Stimulated activated CD4-positive, alpha-beta T cell treated with anti-CD3 and anti-CD28 coated beads, Interleukin-4, amount 100 ng/mL, for 1 hour (primary cell): Measurements from ENCODE around the gene TXNDC2.
A peak's percentile ranks its signal among the peaks of the same experiment; 100 is the strongest.

Source experiments
- DNase-seq: peaks from one replicate; pipeline ENCODE4 v3.0.0-alpha.2; 2020

The TXNDC2 gene

DNA sequence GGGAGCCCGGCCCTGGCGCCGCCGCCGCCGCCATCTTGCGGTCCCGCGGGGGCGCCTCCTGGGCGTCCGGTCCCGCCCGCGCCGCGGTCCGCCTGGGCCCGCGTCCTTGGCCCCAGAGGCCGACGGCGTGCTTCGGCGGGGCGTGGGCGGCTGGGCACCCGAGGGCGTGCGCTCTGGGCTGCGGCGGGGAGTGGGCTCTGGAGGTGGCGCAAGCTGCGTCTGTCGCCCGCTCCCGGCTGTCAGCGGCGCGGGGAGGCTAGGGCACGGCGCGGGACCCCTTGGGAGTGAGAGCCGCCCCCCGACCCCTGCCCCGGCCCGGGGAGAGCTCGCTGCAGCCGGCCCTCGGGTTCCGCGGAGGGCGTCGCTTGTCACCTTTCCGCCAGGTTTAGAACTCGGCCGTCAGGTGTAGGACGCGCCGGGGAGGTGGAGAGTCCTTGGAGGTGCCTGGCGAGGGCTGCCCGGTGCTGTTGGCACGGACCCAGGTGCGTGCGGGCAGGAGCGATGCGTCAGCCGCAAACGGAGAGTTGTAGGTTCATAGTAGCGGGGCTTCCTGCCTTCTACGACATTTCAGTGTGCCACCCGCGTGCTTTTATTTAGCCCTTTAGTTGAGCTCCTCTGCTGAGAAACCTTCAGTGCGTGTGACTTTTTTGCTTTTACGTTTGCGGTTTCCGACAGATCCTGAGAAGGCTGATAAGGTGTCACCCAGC, 29.0 kb downstream of the TXNDC2 start:
- DNase-seq: peak; percentile 79

DNA sequence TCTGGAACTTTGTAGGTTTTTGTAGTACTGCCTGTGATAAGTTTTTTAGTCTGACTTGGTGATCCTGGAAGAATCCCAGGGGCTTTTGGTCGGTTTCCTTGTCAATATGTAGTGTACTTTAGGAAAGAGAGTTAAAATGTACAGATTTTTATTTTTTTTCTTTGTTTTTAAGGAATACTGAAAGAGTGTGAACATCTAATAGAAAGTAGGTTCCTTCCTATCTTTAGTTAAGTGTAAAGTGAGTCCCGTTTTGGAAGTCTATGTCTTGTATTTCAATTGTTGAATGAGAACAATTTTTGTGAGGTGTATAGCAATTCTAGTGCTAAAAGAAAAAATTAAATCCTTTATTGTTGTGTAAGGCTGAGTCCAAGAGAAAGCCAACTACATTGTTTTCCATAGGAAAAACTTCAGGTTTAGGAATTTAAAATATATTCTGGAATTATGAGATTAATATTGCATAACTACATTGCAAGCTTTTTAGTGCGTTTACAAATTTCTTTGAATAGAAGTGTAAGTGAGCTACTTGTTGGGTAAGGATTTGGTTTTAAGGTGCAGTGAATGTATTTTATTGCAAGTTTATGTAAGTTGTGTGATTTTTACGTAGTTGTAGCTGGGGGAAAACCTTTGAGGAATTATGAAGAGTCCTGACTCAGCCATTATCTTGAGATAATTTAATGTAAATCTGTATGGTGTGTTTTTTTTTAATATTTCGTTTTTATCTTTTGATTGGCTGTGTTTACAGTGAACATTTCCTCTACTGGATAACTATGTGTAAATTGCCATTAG, 29.7 kb downstream of the TXNDC2 start:
- no peak for DNase-seq

DNA sequence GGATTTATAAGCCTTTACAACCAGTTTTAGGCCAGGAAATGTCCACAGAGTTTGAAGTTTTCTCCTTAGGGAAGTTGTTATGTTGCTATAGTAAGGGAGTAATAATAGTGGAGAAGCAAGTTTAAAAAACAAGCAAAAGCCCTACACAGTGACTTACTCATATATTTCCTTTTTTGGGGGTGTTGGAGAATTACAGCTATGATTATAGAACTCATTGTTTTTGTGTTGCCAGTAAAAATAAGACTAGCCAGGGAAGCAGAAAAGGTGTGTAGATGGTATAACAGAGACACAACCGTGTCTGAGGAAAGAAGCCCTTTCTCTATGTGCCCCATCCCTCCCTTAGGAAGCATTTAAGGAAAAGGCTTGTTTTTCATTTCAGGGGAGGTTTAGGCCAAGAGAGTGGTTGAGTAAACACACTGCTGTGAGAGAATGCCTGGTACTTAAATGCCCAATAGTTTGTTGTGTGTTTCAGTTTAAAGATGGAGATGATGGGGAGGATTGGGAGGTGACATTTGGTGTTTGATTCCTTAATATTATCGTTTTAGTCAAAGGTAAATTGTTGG, 30.4 kb downstream of the TXNDC2 start:
- DNase-seq: no peak

DNA sequence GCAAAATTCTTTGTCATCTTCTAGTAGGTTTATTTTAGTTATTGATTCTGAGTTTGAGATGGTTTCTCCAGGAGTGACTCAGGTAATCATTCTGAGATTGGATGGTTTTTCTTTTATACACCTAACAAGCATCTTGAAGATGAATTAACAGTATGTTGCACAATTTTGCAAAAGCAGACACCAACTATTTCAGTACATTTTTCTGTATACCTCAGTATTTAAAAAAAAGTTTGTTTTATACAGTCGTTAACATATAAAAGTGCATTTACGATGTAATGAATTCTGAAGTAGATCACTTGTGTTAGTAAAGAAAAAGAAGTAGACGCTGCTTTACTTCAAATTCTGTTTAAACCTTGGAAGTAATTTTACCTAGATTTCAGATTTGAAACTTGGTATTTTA, 31.0 kb downstream of the TXNDC2 start:
- no peak for DNase-seq

DNA sequence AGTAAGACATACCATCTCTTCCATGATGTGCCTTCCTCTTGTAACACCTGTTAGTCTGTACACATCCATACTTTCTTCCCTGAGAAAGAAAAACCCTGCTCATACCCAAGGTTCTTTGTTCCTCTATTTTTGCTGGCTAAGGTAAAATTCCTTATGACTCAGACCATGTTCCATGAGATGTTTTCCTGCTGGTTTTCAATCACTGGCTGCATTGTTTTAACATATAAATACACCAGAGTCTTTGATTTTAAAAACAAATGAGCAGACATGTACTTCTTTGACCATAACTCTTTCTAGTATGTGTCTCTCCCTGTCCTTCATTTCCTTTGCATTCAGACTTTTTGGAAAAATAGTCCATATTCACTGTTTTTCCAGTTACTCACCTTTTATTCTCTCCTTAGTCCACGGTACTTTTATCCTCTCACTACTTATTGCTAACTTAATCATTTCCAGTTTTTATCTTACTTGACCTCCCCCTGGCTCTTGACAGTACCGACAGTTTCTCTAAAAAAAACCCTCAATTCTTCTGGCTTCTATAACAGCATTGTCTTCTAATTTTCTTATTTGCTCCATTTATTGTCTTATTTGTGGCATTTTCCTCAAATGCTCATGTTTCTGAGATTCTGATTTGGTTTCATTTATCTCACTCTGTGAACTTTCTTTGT, 32.4 kb downstream of the TXNDC2 start:
- DNase-seq: no peak

DNA sequence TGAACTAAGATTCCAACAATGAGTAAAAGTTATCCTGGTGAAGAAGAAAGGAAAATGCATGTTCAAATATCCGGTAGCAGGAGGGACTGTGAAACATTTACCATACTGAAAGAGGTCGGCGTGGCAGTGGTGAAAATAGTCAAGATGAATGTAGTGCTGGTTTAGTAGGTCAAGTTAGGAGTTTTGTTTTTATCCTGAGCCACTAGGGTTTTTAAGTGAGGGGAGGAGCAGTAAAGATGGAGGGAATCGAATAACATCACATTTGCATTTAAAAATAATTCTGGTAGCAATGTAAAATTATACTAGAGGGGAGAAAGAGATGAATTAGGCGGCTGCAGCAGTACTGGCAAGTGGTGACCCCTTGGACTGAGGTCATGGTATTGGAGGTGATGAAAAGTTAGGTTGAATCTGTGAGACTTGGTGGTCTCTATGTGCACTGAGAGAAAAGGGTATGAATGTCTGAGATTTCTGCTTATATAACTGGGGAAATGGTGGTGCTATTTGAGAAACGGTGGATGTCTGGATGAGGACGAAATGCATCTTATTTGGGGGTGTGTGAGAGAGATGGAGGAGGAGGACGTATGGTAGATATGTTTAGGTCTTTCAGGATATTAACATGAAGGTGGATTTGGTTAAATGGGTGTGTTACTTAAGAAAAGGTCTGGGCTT, 33.9 kb downstream of the TXNDC2 start:
- no peak for DNase-seq

DNA sequence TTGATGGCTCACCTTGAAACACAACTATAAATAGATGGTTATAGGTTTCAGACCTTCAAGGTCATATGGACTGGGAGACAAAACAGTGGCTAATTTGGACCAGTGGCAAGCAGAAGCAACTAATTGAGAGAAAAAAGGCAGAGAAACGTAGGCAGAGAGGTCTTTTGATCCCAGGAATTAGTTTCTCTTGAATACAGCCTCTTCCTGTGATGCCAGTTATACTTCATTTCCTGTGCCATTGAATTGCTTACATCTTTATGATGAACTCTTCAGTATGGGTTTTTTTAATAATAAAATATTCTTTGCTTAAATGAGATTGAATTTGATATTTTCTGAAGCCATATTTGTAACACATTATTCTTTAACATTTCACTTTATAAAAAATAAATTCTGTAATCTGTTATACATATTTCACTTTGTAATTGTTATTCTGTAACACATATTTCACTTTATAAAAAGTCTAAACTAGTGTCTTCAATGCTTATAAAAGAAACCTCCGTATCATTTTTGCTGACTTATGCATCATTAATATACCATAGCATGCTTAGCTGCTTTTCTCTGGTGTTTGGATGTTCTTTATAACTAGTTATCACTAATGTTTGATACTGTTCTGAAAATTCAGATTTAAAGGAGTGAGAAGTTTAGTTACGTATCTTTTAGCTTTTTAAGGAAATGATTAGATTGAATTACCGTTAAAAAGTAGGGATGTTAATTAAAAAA, 37.0 kb downstream of the TXNDC2 start:
- DNase-seq: no peak

DNA sequence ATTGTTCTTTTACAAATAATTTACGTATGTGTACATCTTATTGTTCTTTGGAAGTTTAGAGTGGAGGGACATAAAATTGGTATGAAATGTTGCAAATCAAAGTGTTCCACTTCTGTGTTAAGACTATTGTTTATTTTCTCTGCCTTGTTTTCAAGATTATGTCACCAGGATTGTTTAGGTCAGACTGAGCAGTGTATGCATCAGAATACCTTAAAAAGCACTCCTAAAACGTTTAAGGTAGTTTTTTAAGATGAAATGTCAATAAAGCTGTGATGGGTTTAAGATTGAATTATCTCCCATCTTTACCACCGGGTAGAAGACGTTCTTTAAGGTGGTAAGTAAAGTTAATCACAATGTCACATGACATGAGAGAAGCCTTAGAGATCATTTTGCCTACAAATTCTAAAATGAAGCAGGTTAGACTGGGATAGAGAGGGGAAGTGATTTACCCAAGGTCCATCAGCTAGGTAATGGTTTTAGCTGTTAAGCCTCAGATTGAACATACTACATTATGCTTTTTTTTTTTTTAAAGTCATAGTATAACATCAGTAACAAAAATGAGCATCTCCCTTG, 38.7 kb downstream of the TXNDC2 start:
- no peak for DNase-seq

DNA sequence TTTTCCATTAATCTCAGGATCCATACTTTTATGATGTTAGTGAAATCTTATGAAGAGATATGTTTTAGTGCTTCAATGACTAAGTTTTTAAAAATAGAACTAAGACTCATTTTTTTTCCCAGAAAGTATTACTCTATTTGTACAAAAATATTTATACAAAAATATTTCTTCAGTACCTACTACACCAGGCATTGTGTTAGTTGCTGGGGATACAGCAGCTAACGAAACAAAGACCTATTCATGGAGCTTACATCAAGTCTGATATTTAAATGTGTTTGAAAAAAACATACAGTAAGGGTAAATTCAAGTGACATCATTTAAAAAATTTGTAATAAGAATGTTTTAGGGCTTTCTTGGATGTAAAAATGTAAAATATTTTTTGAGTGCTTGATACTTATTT, 39.6 kb downstream of the TXNDC2 start:
- no peak for DNase-seq

DNA sequence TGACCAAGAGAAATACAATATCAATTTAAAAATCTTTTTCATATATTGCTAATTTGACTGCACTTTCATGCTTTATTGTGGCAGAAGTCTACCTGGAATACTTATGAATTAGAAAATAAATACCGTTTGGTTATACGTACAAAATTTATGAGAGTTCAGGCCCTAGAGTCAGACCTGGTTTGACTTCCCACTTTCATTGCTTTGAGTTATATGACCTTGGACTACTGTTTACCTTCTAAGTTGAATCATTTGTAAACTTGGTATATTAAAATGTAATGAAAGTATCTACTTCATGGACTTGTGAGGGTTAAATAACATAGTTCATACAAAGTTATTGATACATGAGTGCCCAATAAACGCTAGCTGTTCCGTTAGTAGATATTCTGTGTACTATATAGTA, 40.0 kb downstream of the TXNDC2 start:
- DNase-seq: no peak

DNA sequence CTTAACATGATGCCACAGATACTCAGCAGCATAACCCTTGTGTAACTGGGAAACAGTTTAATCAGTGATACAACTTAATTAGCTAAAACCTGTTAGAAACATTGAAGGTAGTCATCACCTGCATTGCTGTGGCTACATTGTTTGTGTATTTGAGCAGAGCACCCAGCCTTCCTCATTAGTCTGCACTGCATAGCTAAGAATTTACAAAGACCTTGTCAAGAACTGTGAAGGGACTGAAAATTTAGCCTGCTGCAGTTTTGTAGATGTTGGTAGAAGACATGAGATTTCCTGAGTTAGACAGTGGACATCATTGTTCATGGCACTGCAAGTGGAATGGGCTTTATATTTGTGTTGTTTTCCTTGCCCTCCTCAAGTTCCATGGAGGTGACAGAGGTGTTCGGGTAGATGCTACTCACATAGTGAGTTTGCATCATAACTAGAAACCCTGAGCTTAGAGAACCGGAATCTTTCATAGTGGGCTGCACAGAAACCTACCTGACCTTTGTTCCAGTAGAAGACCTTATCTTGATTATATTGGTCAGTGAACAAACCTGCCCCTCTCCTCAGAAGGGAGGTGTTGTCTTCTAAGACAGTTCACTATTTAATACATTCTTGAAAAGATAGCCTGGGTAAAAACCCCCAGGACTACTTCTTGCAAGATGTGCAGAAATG, 40.6 kb downstream of the TXNDC2 start:
- no peak for DNase-seq

DNA sequence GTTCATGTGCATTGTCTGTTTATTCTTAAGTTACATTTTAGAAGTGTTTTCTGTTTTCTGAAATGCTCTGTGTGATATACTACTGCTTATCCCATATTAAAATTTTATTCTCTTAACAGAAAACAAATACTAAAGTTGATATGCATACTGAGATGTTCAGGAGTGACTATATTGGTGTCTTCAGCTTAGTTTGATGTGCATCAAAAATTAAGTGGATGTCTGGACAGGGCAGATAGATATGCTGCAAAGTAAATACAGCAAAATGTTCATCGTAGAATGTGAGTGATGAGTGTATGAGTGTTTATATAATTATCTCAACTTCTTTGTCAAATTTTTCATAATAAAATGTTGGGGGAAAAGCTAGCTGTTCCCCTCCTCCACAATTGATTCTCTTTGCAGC, 41.2 kb downstream of the TXNDC2 start:
- no peak for DNase-seq

DNA sequence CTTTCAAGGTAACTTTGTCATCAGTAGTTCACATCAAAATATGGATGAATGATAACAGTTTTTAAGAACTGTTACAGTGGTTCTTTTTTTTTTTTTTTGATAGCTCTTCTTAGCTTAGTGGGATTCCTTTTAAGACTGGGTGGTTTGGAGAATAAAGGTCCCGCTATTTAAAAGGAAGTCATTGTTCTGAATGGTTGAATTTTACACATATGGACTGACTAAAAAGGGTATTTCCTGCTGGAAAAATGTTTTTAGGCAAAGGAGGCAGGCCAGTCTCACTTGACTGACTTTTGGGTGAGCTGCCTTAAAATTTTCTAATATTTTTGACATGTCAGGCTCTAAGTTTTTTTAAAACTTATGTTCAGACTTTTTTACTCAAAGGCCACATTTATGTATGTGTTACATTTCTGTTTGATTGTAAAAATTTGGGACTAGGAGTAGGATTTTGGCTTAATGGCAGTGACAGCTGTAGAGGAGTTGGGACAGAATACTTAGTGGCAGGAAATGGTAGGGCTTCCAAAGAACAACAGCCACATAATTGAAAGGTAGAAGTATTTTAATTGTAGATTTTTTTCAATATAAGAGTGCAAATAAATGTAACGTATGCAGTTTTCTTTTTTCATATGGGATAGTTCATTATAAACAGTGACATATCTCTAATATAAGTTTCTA, 41.8 kb downstream of the TXNDC2 start:
- no peak for DNase-seq

DNA sequence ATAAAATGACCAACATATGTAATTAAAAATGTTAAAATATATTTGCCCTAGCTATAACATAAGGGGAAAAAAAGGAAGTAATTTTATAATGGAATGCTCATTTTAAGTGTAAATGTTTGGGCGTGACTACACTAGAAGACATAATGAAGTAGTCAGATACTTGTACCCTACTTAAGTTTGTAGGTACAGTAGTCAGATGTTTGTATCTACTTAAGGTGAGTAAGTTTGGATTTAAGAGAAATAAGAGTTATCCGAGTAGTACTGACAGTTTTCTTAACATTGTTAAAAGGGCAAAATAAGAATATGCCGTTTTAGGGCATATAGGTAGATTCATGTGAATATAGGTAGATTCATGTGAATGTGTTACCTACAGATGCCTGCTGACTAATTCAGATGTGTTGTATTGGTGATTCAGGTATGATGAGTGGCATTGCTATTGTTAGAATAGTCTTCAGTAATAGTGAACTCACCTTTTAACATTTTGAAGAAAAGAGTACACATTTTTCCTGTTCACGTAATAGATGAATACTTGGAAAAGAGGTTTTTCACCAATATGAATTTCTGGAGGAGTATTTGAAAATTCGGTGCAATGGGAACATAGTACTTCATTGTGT, 43.0 kb downstream of the TXNDC2 start:
- DNase-seq: no peak

DNA sequence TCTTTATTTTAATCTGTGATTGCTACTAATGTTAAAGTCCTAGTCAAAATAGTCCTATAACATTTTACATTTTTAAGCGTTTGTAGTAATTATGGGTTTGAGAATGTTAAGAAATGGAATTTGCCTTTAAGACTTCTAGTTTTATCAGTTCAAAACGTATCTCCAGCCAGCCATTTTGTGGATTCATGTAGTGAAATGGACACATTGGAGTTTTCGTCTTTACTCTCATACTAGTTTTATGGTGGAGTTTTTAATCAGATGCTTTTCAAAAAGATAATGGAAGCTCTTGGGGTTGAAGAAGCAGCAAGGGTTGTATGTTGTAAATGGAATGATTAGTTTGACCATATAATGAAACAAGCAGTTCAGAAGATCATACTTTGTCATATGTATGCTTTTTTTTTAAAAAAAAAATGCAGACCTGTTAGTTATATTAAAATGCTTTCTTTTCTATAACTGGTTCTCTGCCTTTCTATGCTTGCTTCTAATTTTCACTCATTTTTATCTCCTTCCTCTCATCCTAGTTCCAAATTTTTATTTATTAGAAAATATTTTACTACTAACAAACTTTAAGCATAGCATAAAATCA, 44.6 kb downstream of the TXNDC2 start:
- no peak for DNase-seq

DNA sequence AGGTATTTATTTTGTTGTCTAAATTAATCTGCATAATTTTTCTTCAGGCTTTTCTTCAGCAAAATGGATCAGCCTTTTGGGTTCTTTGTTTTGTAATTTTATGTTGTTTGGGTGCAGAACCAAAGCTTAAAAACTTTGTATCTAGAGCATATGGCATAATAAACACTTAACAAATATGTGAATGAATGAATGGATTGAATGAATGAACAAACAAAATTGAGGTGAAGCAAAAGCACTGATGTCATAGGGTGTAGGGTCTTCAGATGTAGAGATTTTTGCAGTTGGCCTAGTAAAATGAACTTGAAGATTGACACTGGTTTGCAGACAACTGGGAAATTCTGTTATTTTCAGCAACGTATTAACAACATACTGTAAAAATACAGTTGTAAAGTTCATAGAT, 45.4 kb downstream of the TXNDC2 start:
- no peak for DNase-seq

DNA sequence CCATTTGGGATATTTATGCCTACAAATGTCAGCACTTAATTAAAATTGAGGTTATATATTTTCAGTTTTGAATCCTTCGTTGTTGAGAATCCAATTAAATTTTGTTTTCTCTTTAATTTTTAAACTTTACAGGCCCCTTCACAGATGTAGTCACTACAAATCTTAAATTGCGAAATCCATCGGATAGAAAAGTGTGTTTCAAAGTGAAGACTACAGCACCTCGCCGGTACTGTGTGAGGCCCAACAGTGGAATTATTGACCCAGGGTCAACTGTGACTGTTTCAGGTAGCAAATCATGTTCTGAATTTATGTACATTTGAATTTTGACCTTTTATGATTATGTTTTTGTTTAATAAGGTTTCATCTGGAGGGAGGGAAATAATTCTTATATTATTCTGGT, 45.9 kb downstream of the TXNDC2 start:
- no peak for DNase-seq

DNA sequence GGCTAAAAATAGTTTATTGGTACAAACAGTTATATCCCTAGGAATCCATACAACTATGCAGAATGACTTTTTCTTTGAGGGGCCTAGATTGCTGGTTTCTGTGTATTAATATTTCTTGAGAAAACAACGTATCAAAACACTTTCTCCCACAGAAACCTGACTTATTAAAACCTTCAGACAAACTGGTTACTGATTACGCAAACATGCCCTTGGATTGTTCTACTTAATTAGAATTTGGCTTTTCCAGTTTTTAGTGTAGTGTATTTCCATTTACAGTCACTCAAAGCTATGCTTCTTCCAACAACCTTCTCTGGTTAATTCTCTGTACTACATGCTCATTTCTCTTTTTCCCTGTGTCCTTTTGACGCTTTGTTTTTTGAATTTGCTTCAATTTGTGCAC, 48.1 kb downstream of the TXNDC2 start:
- DNase-seq: no peak

DNA sequence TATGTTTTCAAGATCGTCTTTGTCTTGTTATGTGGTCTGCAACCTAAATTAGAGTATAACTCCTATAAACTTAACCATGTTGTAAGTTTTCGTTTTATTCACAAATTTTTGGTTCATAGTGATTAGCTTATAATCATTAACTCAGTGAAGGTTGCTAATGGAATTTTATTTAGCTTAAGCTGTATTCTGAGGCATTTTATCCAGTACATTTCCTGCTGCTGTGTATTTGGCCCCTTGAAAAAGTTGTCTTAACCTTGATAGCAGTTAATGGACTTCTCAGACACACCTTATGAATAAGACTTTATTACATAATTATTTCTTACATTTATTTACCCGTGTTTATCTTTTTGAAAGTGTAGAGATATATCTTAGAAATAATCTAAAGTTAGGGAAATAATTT, 48.5 kb downstream of the TXNDC2 start:
- DNase-seq: no peak
